Muscle layer of colon (tissue), 2 donors: Measurements from ENCODE around the gene PAN2.
"Not testable (repeated sequence)": the region's sequence is repeated elsewhere in the genome, so short reads cannot be mapped to it uniquely, and the experiment has no call there.

Source experiments
- H3K27ac ChIP-seq: one replicate; pipeline ENCODE4 v1.7.0; 2013; ENCODE audit warnings: low read depth, mild to moderate bottlenecking, low read length, moderate library complexity
- H3K27me3 ChIP-seq, 2 donors: one replicate each; pipeline ENCODE4 v1.7.0; 2013; ENCODE audit warnings: low read length in 2 of 2, mild to moderate bottlenecking in 2 of 2; ENCODE audit not compliant: insufficient read depth in 2 of 2, control insufficient read depth in 1 of 2
- H3K36me3 ChIP-seq: one replicate; pipeline ENCODE4 v1.7.0; 2013; ENCODE audit warnings: mild to moderate bottlenecking, low read length; ENCODE audit not compliant: insufficient read depth
- H3K4me1 ChIP-seq: one replicate; pipeline ENCODE4 v1.7.0; 2013; ENCODE audit warnings: mild to moderate bottlenecking, low read length; ENCODE audit not compliant: insufficient read depth
- H3K4me3 ChIP-seq, 2 donors: one replicate each; pipeline ENCODE4 v1.7.0; 2013; ENCODE audit warnings: low read length in 2 of 2, low read depth in 1 of 2, mild to moderate bottlenecking in 1 of 2, moderate library complexity in 1 of 2
- H3K9ac ChIP-seq: one replicate; pipeline ENCODE4 v1.7.0; 2013; ENCODE audit warnings: low read length
- H3K9me3 ChIP-seq: one replicate; pipeline ENCODE4 v1.7.0; 2013; ENCODE audit warnings: mild to moderate bottlenecking, low read length
- donor health status: abdominal sarcoma.
- donor health status: Adenocarcinoma of cecum.

The PAN2 gene

GRCh38 chr12:56282579-56282978, 51.2 kb downstream of the PAN2 start:
- Histone ChIP-seq H3K36me3 (peaks cover 64% of the 10 kb centered on the region), H3K9ac (no peak overlapping the region)

GRCh38 chr12:56282030-56282429, 51.8 kb downstream of the PAN2 start:
- no peaks in the 10 kb centered on the region for H3K9me3 ChIP-seq
- H3K9ac ChIP-seq, result no peak overlapping the region
- H3K27me3 ChIP-seq, result no peaks in the 10 kb centered on the region
- peaks cover 5% of the 10 kb centered on the region for H3K4me1 ChIP-seq
- H3K27ac ChIP-seq, result no peak overlapping the region
- no peak overlapping the region for H3K4me3 ChIP-seq
- H3K36me3 ChIP-seq, result peaks cover 65% of the 10 kb centered on the region

More at GRCh38 chr12:56282579-56282978, 51.2 kb downstream of the PAN2 start:
- Histone ChIP-seq H3K4me3 (no peak overlapping the region), H3K4me1 (peaks cover 5% of the 10 kb centered on the region), H3K9me3 (no peaks in the 10 kb centered on the region), H3K27ac (no peak overlapping the region), H3K27me3 (no peaks in the 10 kb centered on the region)

GRCh38 chr12:56280849-56281248, 53.0 kb downstream of the PAN2 start:
- Histone ChIP-seq H3K27me3 (no peaks in the 10 kb centered on the region), H3K4me1 (no peaks in the 10 kb centered on the region), H3K9me3 (no peaks in the 10 kb centered on the region), H3K27ac (no peak overlapping the region), H3K4me3 (no peak overlapping the region), H3K36me3 (peaks cover 66% of the 10 kb centered on the region), H3K9ac (no peak overlapping the region)

DNA sequence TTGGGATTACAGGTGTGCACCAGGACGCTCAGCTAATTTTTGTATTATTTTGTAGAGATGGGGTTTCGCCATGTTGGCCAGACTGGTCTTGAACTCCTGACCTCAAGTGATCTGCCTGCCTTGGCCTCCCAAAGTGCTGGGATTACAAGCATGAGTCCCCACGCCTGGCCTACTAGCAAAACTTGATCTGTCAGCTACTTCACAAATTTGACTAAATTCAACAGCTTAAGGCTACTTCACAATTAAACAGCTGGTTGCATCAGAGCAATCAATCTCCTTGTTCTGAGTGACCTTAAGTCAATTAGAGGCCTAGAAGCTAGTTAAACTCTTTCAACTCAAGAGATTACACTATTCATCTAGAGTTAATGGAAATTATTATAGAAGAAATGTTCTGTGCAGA, 54.9 kb downstream of the PAN2 start:
- no peaks in the 10 kb centered on the region for H3K27me3 ChIP-seq
- H3K27ac ChIP-seq, result no peak overlapping the region
- no peak overlapping the region for H3K4me3 ChIP-seq
- H3K9me3 ChIP-seq, result no peaks in the 10 kb centered on the region
- H3K36me3 ChIP-seq, result peaks cover 74% of the 10 kb centered on the region
- no peaks in the 10 kb centered on the region for H3K4me1 ChIP-seq
- no peak overlapping the region for H3K9ac ChIP-seq

- no peak overlapping the region for H3K27ac ChIP-seq
- no peak overlapping the region for H3K9ac ChIP-seq
- H3K9me3 ChIP-seq, result no peaks in the 10 kb centered on the region
- no peak overlapping the region for H3K4me3 ChIP-seq
- H3K27me3 ChIP-seq, result no peaks in the 10 kb centered on the region
- H3K36me3 ChIP-seq, result peaks cover 71% of the 10 kb centered on the region
- no peaks in the 10 kb centered on the region for H3K4me1 ChIP-seq
Observed at GRCh38 chr12:56274299-56274698, 59.5 kb downstream of the PAN2 start.

GRCh38 chr12:56272468-56272867, 61.3 kb downstream of the PAN2 start:
- peaks cover 60% of the 10 kb centered on the region for H3K36me3 ChIP-seq
- H3K4me1 ChIP-seq, H3K9me3 ChIP-seq, H3K27ac ChIP-seq, H3K4me3 ChIP-seq, H3K27me3 ChIP-seq, H3K9ac ChIP-seq: not testable (repeated sequence)

DNA sequence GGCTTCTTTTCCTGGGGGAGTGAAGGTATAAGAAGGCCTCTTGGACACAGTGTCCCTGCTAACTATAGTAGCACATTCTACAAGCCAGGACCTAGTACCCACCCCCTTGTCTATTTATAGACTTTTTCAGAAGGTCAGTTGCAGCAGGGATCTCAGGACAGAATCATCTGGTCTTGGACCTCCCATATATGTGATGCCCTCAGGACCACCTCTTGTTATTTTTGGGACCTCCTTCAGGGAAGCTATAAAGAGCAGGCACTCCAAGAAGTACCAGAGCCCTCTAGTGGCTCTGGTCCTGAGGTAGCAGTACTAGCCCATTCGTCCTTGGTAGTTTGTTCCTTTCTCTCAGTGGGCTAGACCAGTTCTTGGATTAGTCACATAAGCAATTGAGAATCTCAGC, 62.8 kb downstream of the PAN2 start:
- Histone ChIP-seq H3K4me3 (no peak overlapping the region), H3K9ac (no peak overlapping the region), H3K4me1 (peaks cover 11% of the 10 kb centered on the region), H3K27ac (no peak overlapping the region), H3K36me3 (peaks cover 53% of the 10 kb centered on the region), H3K9me3 (no peaks in the 10 kb centered on the region), H3K27me3 (no peaks in the 10 kb centered on the region)

DNA sequence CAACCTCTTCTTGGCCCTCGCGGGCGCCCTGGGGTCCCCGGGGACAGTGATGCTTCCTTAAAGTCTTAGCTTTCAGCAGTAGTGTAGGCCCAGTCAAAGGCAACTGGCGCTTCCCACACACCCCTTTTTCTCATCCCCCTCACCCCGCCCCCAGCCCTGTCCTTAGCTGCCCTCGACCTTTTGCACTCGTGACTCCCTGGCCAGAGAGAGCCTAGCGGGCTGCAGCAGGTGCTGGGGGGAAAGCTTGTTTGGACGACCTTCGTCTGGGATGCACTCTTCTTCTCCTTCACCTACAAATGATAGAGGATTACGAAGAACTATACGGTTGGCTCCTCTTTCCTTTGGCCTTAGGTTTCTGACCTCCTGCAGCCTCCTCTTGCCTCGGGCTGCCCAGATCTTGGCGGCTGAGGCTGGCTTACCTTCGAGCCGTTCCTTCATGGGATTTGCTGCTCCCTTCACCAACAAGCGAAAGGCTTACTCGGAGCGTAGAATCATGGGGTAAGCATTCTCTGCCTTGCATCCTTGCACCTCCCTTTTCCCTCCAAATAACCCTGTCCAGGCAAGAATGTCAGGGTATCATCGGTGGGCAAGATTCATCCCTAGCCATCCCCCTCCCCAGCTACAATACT, 66.2 kb downstream of the PAN2 start:
- peaks cover 23% of the 10 kb centered on the region for H3K36me3 ChIP-seq
- peak overlapping the region; percentile 82 to 88 for H3K4me3 ChIP-seq
- peak overlapping the region; percentile 57 for H3K9ac ChIP-seq
- peaks cover 11% of the 10 kb centered on the region for H3K4me1 ChIP-seq
- H3K27ac ChIP-seq, result peak overlapping the region; percentile 81
- H3K9me3 ChIP-seq, result no peaks in the 10 kb centered on the region
- no peaks in the 10 kb centered on the region for H3K27me3 ChIP-seq

DNA sequence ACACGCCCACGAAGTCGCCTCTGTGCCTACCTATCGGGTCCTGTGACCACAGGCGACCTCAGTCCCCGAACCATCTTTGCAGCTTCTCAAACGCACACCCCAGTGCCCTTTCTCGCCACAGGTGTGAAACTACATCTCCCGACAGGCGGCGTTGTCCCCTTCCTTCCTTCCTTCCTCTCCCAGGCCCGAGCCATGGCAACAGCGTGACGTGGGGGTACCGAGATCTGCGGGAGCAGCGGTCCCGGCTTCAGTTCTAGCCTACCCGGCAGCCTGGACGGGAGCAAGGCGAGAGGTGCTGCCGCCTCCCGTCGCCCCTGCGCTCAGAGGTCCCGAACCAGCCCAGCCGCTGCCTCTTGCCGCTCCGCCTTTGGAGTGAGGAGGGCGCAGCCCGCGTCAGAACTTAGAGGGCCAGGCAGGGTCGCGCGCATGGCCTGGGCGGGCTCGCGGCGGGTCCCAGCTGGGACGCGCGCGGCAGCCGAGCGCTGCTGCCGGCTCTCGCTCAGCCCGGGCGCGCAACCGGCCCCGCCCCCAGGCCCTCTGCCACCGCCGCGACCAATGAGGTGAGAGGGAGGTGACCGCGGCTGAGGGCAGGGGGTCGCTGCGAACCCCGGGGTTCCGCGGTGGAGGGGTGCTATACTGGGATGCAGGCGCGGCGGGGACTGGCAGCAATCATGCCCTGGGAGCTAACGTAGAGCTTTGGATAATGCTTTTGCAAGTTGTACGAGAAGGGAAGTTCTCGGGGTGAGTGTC, 66.9 kb downstream of the PAN2 start, which contains the start of gene COQ10A:
TSS of gene COQ10A (plus strand) at position 250 of the 750 bp plus-strand sequence. CDS start at position 427, 177 bp downstream.
- Histone ChIP-seq H3K9me3 (no peaks in the 10 kb centered on the region), H3K9ac (peak within 1 kb of the TSS; percentile 82), H3K36me3 (peaks cover 17% of the 10 kb centered on the region), H3K4me1 (peaks cover 11% of the 10 kb centered on the region), H3K4me3 (peak within 1 kb of the TSS; percentile 82 to 88), H3K27ac (peak within 1 kb of the TSS; percentile 81), H3K27me3 (no peaks in the 10 kb centered on the region)
